VCaP (cell line): ENCODE results near the gene PLA2G5.

ENCODE experiments used
- H3K27ac ChIP-seq: fragments of 450-650 bp; 2 replicates; pipeline ENCODE4 v1.5.1; 2017
- CTCF ChIP-seq: fragments of 450-650 bp; conservative IDR thresholded peaks from 2 replicates; pipeline ENCODE4 v1.5.1; 2017; ENCODE audit warnings: mild to moderate bottlenecking, moderate library complexity

PLA2G5 gene

GRCh38 chr1:20071416-20071815 lies 1.4 kb downstream of the PLA2G5 start:
- H3K27ac ChIP-seq = no peak overlapping the region
- no peak for TF ChIP-seq CTCF

GRCh38 chr1:20072771-20073170 lies 2.8 kb downstream of the PLA2G5 start:
- no peak overlapping the region for H3K27ac ChIP-seq
- TF ChIP-seq CTCF = no peak

- no peak overlapping the region for H3K27ac ChIP-seq
- TF ChIP-seq CTCF = no peak
Observed at GRCh38 chr1:20073256-20073655, 3.3 kb downstream of the PLA2G5 start.

- H3K27ac ChIP-seq = no peak overlapping the region
- TF ChIP-seq CTCF = no peak
Observed at GRCh38 chr1:20074055-20074724, 4.2 kb downstream of the PLA2G5 start.

- no peak overlapping the region for H3K27ac ChIP-seq
- no peak for TF ChIP-seq CTCF
Observed at GRCh38 chr1:20074725-20075171, 4.8 kb downstream of the PLA2G5 start.

GRCh38 chr1:20075345-20075744 lies 5.4 kb downstream of the PLA2G5 start:
- no peak overlapping the region for H3K27ac ChIP-seq
- no peak for TF ChIP-seq CTCF

GRCh38 chr1:20076223-20076622 lies 6.2 kb downstream of the PLA2G5 start:
- no peak for TF ChIP-seq CTCF
- no peak overlapping the region for H3K27ac ChIP-seq
